GM18909 (cell line): ENCODE measurements around the gene LOXL4.

Source experiments
- ATAC-seq: cut with Tn5 transposase; IDR thresholded peaks from one replicate; pipeline ENCODE4 v1.9.1; 2021; ENCODE audit warnings: mild to moderate bottlenecking; ENCODE audit not compliant: unreplicated experiment, poor library complexity

Gene LOXL4

GRCh38 chr10:98267894-98268693 is at the start of gene LOXL4:
Gene LOXL4 (minus strand): TSS chr10:98268194. CDS start chr10:98263019, 5,175 bp downstream.
- ATAC-seq, result no peak

DNA sequence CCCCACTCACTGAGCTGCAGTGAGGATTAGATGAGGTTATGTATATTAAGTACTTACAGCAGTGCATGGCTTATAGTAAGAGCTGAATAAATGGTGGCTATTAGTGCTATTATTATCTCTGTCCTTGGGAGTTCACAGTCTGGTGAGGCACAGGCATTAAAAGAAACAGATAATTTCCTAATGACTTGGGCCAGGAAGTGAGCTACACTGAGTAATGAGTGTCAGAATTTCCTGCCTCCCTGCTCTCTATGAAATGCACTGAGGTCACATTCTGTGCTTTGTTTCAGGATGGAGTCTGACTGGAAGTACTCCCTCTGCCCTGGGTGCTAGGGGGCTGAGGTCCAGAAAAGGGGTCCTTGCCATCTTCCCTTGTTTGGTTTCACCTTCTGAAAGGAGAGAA is 48.7 kb upstream of the LOXL4 start:
- no peak for ATAC-seq

DNA sequence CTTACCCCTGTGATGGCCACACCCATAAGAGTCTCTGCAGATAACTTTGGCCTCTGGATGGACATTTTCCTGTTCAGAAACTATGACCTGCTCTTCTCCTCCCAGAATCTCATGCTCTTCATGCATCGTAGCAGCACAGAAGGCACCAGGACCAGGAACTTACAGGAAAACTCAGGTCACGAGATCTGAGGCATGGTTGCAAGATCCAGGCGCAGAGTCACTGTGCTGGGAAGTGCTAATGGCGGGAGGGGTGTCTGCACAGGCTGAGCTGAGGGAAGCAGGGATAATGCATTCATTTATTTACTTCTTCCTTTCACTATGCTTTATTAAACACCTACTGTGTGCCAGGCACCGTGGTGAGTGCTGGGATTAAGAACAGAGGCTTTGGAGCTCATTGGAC is 48.2 kb upstream of the LOXL4 start:
- no peak for ATAC-seq

- no peak for ATAC-seq
Measured at GRCh38 chr10:98314532-98315284, 46.7 kb upstream of the LOXL4 start.

- ATAC-seq, result no peak
Measured at GRCh38 chr10:98313598-98313997, 45.6 kb upstream of the LOXL4 start.

DNA sequence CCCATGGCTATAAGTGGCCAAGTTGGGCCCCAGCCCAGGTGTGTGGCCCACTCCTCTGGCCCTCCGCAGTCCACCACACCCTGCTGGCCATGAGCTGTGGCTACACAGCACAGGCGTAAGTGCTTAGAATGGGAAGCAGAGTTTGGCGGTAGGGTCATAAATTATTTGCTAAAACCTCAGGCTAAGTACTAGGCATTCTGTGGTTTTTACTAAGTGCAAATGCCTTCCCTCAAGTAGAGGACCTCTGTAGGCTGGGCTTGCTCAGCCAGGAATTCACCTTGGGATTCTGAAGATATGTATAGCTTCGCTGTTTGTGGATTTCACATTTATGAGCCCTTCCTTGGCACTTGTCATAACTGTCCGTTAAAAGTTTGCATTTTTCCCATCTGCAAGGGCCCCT is 44.8 kb upstream of the LOXL4 start:
- ATAC-seq, result no peak

- ATAC-seq, result no peak
Measured at GRCh38 chr10:98312349-98312748, 44.4 kb upstream of the LOXL4 start.

DNA sequence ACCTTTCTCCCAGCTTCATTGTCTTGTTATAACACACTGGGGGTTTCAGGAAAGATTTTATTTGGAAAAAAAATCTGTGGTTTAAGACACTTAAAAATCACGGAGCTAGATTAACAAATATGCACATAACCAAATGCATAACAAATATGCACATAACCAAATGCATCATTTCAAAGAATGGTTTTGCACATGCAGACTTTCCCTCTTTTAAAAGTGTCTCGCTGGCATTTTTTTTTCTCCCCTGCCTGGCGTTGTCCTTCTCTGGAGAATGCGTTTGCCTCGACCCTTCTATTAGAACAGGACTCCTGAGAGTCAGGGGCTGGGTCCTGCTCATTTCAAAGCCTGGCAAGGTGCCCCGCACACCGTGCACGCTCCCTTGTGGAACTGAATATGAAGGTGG is 42.7 kb upstream of the LOXL4 start:
- no peak for ATAC-seq

DNA sequence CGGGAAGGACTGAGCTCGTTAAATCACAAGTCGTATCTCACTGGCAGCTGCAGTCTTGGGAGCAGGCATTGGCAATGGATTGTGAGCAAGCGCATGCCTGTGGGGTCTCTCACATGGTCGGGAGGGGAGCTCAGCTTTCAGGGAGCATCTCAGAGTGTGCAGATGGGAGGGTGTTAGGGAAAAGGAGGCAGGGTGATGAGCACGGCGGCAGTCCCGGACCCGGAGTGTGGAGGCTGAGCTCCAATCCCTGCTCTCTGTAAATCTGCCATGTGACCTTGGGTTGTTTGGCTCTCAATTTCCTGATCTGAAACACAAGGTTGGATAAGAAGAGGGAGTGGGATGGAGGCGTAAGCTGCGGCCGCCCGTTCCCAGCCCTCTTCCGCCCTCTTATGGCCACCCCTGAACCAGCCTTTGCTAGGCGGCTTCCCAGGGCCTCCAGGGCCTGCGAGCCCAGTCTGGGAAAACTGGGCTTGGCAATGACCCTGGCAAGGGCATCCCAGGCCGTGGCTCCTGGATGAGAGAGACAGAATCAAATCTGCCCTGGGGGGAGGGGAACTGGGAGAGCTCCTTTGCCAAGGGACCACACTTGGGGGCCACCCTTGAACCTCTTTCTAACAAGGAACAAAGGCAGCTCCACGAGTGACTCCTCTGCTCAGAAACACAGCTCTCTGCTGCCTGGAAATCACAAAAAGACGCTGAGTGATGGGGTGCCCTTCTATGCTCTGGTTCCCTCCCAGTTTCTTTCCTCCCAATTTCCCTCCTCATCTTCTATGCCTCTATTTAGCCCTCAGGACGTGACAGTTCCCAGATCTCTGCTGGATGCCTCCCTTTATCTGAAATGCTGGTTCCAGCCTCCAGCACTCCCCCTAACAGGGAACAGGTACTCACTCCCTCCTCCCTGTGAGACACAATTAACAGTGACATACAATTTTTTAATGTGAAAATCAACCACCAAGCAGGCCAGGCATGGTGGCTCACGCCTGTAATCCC is 41.7 kb upstream of the LOXL4 start:
- no peak for ATAC-seq

GRCh38 chr10:98308669-98309365 is 40.8 kb upstream of the LOXL4 start:
- ATAC-seq, result no peak

DNA sequence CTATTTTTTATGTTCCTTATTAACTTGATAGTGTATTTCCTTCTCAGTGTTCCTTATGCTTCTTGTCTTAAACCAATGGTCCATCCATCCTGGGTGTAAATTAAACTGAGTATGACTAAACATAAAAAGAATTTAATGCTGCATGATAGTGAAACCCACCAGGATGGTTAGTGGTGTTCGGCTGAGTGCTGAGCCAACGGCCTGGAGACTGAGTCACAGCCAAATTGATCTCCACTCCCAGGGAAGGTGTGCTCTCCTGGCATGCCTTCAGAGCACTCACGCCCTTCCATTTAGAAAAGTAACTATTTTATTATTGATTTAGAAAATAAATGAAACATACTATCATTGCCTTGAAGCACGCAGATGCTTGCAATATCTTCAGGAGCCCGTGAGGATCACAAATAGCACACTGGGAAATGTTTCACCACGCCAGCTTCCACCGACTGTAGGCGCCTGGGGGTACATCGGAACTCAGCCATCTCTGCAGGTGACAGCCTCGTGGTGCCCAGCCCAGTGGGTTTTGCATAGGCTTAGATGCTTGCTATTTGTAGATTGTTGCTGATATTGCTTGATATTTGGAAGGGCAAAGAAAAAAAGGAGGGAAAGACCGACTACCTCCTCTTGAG is 40.0 kb upstream of the LOXL4 start:
- ATAC-seq, result no peak

DNA sequence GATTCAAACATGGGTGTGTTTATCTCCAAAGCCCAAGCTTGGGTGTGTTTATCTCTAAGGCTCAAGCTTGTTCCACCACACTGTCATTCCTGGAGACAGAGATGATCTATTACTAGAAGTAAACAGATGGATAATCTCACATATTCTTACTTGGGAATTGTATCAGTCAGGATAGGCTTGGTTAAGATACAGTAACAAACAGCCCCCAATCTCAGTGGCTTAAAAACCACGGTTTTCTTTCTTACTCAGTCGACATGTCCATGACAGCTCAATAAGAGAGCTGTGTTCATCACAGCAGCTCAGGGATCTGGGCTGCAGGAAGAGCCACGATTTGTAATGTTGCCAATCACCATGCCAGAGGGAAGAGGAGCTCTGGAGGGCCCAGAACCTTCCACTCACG is 38.5 kb upstream of the LOXL4 start:
- no peak for ATAC-seq

- ATAC-seq, result no peak
Measured at GRCh38 chr10:98303569-98303968, 35.6 kb upstream of the LOXL4 start.

DNA sequence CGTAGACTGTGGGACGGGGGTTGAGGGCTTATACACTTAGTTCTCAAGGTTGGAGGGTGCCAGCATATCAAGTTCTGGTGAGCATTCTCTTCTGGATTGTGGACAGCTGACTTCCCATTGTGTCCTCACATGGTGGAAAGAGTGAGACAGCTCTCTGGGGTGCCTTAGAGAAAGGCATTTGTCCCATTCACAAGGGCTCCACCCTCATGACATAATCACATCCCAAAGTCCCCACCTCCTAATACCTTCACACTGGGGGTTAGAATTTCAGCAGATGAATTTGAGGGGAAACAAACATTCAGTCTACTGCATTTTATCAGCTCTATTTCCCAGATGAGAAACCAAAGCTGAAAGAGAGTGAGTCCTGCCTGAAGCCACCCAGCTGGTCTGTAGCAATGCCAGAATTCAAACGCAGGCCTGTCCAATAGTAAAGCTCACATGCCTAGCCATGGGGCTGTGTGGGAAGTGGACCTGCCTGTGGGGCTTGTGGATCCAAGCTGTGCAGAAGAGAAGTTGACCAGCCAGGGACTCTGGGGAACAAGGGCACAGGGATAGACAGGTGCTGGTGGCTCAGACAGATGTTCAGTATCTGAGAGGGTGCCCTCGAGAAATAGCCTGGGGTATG is 34.9 kb upstream of the LOXL4 start:
- no peak for ATAC-seq

DNA sequence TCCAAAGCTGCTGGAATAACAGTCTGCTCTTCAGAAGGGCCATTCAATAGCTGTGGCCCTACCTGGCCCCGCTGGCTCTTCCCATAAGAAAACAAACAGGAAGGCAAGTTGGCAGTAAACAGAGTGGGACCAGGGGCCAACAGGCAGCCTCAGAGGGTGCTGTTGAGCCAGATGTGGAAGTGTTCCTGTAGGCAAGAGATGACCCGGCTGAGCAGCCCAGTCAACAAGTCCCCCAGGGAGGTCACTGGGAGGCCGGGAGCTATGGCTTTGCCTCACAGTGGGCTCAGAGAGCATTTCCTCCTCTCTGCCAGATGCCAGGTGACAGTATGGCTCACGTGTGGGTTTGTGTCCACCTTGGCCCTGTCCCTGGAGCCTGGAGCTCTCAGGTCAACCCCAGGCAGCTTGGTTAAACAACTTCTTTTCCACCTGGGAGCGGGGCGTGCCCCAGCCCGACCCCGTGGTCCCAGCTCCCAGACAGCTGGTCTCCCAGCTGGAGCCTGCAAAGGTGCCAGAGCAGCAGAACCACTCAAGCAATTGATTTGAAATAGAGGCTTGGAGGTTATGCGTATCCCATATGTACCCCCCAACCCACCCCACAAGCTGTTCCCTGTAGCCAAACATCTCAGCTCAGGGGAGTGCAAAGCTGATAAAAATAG is 33.8 kb upstream of the LOXL4 start:
- ATAC-seq, result no peak

GRCh38 chr10:98300526-98301229 is 32.7 kb upstream of the LOXL4 start:
- no peak for ATAC-seq

GRCh38 chr10:98299341-98299740 is 31.3 kb upstream of the LOXL4 start:
- no peak for ATAC-seq

GRCh38 chr10:98296524-98296923 is 28.5 kb upstream of the LOXL4 start:
- ATAC-seq, result no peak
